ENCODE results near the gene GSAP.

GRCh38 chr7:77457779-77458178, 41.6 kb upstream of the GSAP start:
- TF ChIP-seq, protein P1, sequence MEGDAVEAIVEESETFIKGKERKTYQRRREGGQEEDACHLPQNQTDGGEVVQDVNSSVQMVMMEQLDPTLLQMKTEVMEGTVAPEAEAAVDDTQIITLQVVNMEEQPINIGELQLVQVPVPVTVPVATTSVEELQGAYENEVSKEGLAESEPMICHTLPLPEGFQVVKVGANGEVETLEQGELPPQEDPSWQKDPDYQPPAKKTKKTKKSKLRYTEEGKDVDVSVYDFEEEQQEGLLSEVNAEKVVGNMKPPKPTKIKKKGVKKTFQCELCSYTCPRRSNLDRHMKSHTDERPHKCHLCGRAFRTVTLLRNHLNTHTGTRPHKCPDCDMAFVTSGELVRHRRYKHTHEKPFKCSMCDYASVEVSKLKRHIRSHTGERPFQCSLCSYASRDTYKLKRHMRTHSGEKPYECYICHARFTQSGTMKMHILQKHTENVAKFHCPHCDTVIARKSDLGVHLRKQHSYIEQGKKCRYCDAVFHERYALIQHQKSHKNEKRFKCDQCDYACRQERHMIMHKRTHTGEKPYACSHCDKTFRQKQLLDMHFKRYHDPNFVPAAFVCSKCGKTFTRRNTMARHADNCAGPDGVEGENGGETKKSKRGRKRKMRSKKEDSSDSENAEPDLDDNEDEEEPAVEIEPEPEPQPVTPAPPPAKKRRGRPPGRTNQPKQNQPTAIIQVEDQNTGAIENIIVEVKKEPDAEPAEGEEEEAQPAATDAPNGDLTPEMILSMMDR (IDR thresholded peaks at IDR 0.05), result no peak
- TF ChIP-seq POLR2A (IDR thresholded peaks at IDR 0.05), result no peak

Measured in lower leg skin (tissue), 3 donors.